Natural killer cell (primary cell): ENCODE results near the gene APBA2. TPM values are rescaled to one million over a fixed set of nuclear protein-coding genes. Genes with fewer than 3 reads are reported as not detected.
"Not testable (repeated sequence)": the region's sequence is repeated elsewhere in the genome, so short reads cannot be mapped to it uniquely, and the experiment has no call there.

Experiments
- ATAC-seq, 3 donors: fragments of 150-1000 bp in 2 of 3; fragments of 200-7000 bp in 1 of 3; cut with Tn5 transposase; 1 replicate in 1 of 3; 2 replicates in 2 of 3; pipeline ENCODE4 v1.10.0; 2021; ENCODE audit warnings: mild to moderate bottlenecking in 2 of 3, moderate library complexity in 2 of 3
- DNase-seq, 2 donors: peaks; one replicate each; pipeline versions ENCODE4 v3.0.0 to v3.0.0-alpha.2; 2013 to 2021; ENCODE audit warnings: mixed read lengths in 1 of 2
- H3K27ac ChIP-seq: one replicate; pipeline ENCODE4 v1.5.1; 2013; ENCODE audit warnings: mild to moderate bottlenecking, low read length
- H3K27me3 ChIP-seq: one replicate; pipeline ENCODE4 v1.6.1; 2013; ENCODE audit warnings: low read length; ENCODE audit not compliant: control insufficient read depth, insufficient read depth
- H3K36me3 ChIP-seq: one replicate; pipeline ENCODE4 v1.6.1; 2013; ENCODE audit warnings: low read length; ENCODE audit not compliant: control insufficient read depth, insufficient read depth
- H3K4me1 ChIP-seq: one replicate; pipeline ENCODE4 v1.6.1; 2013; ENCODE audit warnings: low read length; ENCODE audit not compliant: control insufficient read depth, insufficient read depth
- H3K4me3 ChIP-seq: one replicate; pipeline ENCODE4 v1.5.1; 2013; ENCODE audit warnings: low read length
- H3K9me3 ChIP-seq: one replicate; pipeline ENCODE4 v1.6.1; 2013; ENCODE audit warnings: low read length; ENCODE audit not compliant: control insufficient read depth, insufficient read depth
- H3K27ac Mint-ChIP-seq, 2 donors: one replicate each; pipeline ENCODE4 v1.8.0; 2022; ENCODE audit warnings: mild to moderate bottlenecking in 2 of 2, mixed read lengths in 2 of 2, moderate library complexity in 1 of 2
- H3K27me3 Mint-ChIP-seq, 2 donors: one replicate each; pipeline ENCODE4 v1.8.0; 2022; ENCODE audit warnings: low read depth in 2 of 2, mixed read lengths in 2 of 2
- H3K36me3 Mint-ChIP-seq: one replicate; pipeline ENCODE4 v1.8.0; 2022; ENCODE audit warnings: mixed read lengths
- H3K4me1 Mint-ChIP-seq, 2 donors: one replicate each; pipeline ENCODE4 v1.8.0; 2022; ENCODE audit warnings: mixed read lengths in 2 of 2
- H3K4me3 Mint-ChIP-seq: one replicate; pipeline ENCODE4 v1.8.0; 2022; ENCODE audit warnings: mild to moderate bottlenecking, moderate library complexity, mixed read lengths
- H3K9me3 Mint-ChIP-seq, 2 donors: one replicate each; pipeline ENCODE4 v1.8.0; 2022; ENCODE audit warnings: mixed read lengths in 2 of 2
- CTCF ChIP-seq: fragments of 200-600 bp; IDR thresholded peaks from one replicate; pipeline ENCODE4 v1.8.0; 2022; ENCODE audit warnings: antibody characterized with exemption
- WGBS: methylation state at CpG from one replicate; pipeline ENCODE4 v1.1.7; 2013; ENCODE audit warnings: missing lambda C conversion rate; ENCODE audit not compliant: insufficient coverage; 5-methylcytosine and 5-hydroxymethylcytosine counted together
- intact Hi-C: fragments of 100-400 bp; cut with micrococcal nuclease; formaldehyde crosslinking; loops from one replicate; pipeline ENCODE4 v1.14.2; 2022
- total RNA-seq, 4 donors: library from RNA; stranded (reverse); fragments of 120-200 nt in 1 of 4; gene quantifications; one replicate each; pipeline versions ENCODE4 v1.2.3 to v1.2.4, GENCODE V29; 2013 to 2022

APBA2 gene
- 100 to 1,000 TPM in 1 of 3 donors, 10 to 100 TPM in 2; 96.4 to 119 (median 97.9) TPM for total RNA-seq
- 46.6 TPM for total RNA-seq (2013)

DNA sequence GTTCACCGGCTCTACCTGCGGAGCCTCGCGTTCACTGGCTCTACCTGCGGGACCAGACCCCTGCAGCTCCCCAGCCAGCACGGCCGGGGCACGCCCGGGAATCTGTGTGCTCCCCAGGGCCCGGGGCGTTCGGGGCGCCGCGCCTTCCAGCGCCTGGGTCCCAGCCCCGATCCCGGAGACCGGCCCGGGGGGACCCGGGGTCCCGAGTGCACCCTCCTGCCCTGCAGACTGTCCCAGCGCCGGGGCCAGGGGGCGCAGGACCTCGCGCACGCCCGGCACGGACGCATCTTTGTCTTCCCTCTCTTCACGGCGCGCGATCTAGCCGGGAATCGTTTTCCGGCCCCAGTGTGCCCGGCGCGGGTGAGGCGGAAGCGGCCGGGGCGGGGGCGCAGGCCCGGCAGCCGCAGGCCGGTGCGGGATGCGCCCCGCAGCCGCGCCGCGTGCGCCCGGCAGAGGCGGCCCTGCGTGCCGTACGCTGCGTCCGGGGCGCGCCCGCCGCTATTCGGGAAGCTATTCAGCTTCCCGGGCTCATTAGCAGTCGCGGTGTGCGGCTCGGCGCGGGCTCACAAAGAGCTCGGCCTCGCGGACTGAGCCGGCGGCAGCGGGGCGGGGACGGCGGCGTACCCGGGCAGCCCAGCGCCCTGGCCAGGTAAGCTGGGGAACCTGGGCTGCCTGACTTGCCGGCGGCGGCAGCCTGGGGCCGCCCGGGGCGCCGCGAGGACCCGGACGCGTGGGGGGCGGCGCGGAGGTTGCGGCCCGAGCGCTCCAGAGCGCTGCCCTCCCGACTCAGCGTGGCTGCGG, at the start of gene APBA2:
Gene APBA2, plus strand, starts transcription at position 345 of the 801 bp plus-strand sequence. CDS start 167,911 bp downstream, outside the sequence.
- DNase-seq (peak; percentile 56 to 70), ATAC-seq (peak; percentile 69 to 79 (median 77))
- Histone ChIP-seq H3K9me3 (no peaks in the 10 kb centered on the region), H3K27me3 (no peaks in the 10 kb centered on the region), H3K4me1 (peaks cover 48% of the 10 kb centered on the region), H3K27ac (no peak within 1 kb of the TSS), H3K4me3 (peak within 1 kb of the TSS; percentile 42), H3K36me3 (no peaks in the 10 kb centered on the region)
- H3K36me3 Mint-ChIP-seq, result no peaks in the 10 kb centered on the region
- WGBS, result 1% methylated on average over 109 of the region's 109 CpGs
- no peak for TF ChIP-seq CTCF
- peak within 1 kb of the TSS; percentile 90 for H3K4me3 Mint-ChIP-seq
- no peaks in the 10 kb centered on the region for H3K27me3 Mint-ChIP-seq
- intact Hi-C loops, result loop anchor here (1.0 to 2.0 kb wide), 2 partner anchors 88 to 203 kb away; no protein-coding TSS in a partner anchor
- H3K4me1 Mint-ChIP-seq, result peaks cover 33 to 45% of the 10 kb centered on the region in 2 donors
- H3K27ac Mint-ChIP-seq, result peak within 1 kb of the TSS in 1 of 2 donors; percentile 70
- no peaks in the 10 kb centered on the region for H3K9me3 Mint-ChIP-seq

- H3K27me3 Mint-ChIP-seq, H3K27ac Mint-ChIP-seq, H3K9me3 Mint-ChIP-seq, intact Hi-C loops, H3K4me3 Mint-ChIP-seq, H3K27ac ChIP-seq, ATAC-seq, H3K36me3 ChIP-seq, H3K4me3 ChIP-seq, H3K4me1 Mint-ChIP-seq, H3K4me1 ChIP-seq, H3K9me3 ChIP-seq, H3K36me3 Mint-ChIP-seq, H3K27me3 ChIP-seq, DNase-seq: not testable (repeated sequence)
- no CpG with 5 or more reads among the region's 9 CpGs for WGBS
Measured at GRCh38 chr15:28840285-28840684, 45.5 kb upstream of the APBA2 start.

GRCh38 chr15:28842210-28842609, 43.6 kb upstream of the APBA2 start:
- H3K4me1 ChIP-seq, result not testable (repeated sequence)

GRCh38 chr15:28843520-28843919, 42.3 kb upstream of the APBA2 start:
- H3K27me3 ChIP-seq, H3K27ac Mint-ChIP-seq, H3K4me3 ChIP-seq, H3K4me1 Mint-ChIP-seq, H3K4me3 Mint-ChIP-seq, H3K4me1 ChIP-seq, H3K36me3 ChIP-seq, intact Hi-C loops, ATAC-seq, H3K9me3 ChIP-seq, H3K27me3 Mint-ChIP-seq, H3K27ac ChIP-seq, H3K36me3 Mint-ChIP-seq, DNase-seq, H3K9me3 Mint-ChIP-seq: not testable (repeated sequence)
- WGBS, result 99% methylated on average over 7 of the region's 12 CpGs

More at GRCh38 chr15:28842210-28842609, 43.6 kb upstream of the APBA2 start:
- DNase-seq, H3K4me3 ChIP-seq, H3K27ac Mint-ChIP-seq, H3K4me3 Mint-ChIP-seq, H3K9me3 ChIP-seq, H3K36me3 ChIP-seq, H3K27me3 ChIP-seq, H3K36me3 Mint-ChIP-seq, intact Hi-C loops, H3K4me1 Mint-ChIP-seq, ATAC-seq, H3K9me3 Mint-ChIP-seq, H3K27me3 Mint-ChIP-seq, H3K27ac ChIP-seq: not testable (repeated sequence)
- WGBS, result 96% methylated on average over 11 of the region's 11 CpGs

DNA sequence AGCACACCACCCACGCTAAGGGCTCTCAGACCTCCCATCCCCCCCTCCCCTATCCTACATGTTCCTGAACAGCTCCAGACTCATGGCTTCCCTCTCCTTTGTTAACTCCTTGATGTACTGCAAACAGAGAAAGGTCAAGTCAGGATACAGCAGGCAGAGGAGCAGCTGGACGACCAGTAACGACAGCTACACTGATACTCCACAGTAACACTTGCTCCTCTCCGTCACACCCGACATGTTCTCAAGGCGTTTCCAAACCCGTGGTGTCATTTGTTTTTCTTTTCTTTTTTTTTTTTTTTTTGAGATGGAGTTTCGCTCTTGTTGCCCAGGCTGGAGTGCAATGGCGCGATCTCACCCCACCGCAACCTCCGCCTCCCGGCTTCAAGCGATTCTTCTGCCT, 41.6 kb upstream of the APBA2 start:
- H3K4me3 ChIP-seq, H3K4me1 ChIP-seq, intact Hi-C loops, H3K9me3 Mint-ChIP-seq, H3K9me3 ChIP-seq, H3K27ac ChIP-seq, H3K4me3 Mint-ChIP-seq, ATAC-seq, DNase-seq, H3K36me3 ChIP-seq, H3K4me1 Mint-ChIP-seq, H3K27me3 ChIP-seq, H3K36me3 Mint-ChIP-seq, H3K27ac Mint-ChIP-seq, H3K27me3 Mint-ChIP-seq: not testable (repeated sequence)
- 93% methylated on average over 1 of the region's 14 CpGs for WGBS

GRCh38 chr15:28847247-28847646, 38.5 kb upstream of the APBA2 start:
- ATAC-seq, H3K4me1 Mint-ChIP-seq, H3K9me3 ChIP-seq, DNase-seq, H3K4me1 ChIP-seq, intact Hi-C loops, H3K36me3 ChIP-seq, H3K27ac ChIP-seq, H3K27me3 Mint-ChIP-seq, H3K27ac Mint-ChIP-seq, H3K27me3 ChIP-seq, H3K36me3 Mint-ChIP-seq, H3K4me3 Mint-ChIP-seq, H3K4me3 ChIP-seq, H3K9me3 Mint-ChIP-seq: not testable (repeated sequence)
- 17% methylated on average over 1 of the region's 5 CpGs for WGBS

GRCh38 chr15:28847959-28848358, 37.8 kb upstream of the APBA2 start:
- H3K4me3 ChIP-seq, H3K27me3 ChIP-seq, H3K9me3 ChIP-seq, H3K27me3 Mint-ChIP-seq, DNase-seq, H3K36me3 Mint-ChIP-seq, intact Hi-C loops, H3K27ac ChIP-seq, H3K4me1 Mint-ChIP-seq, ATAC-seq, H3K27ac Mint-ChIP-seq, H3K4me3 Mint-ChIP-seq, H3K9me3 Mint-ChIP-seq, H3K36me3 ChIP-seq, H3K4me1 ChIP-seq: not testable (repeated sequence)
- WGBS, result 98% methylated on average over 6 of the region's 9 CpGs
